PC-3 (cell line): ENCODE measurements around the gene ASXL2.

ENCODE experiments used
- CTCF ChIP-seq: fragments of 300-600 bp; sonication (generic); conservative IDR thresholded peaks from 2 replicates; pipeline ENCODE4 v1.5.1; 2017; ENCODE audit warnings: antibody characterized with exemption, low read depth, mild to moderate bottlenecking, low read length
- EZH2phosphoT487 ChIP-seq: fragments of 300-600 bp; sonication (generic); IDR thresholded peaks from 2 replicates; pipeline ENCODE4 v1.6.1; 2018; ENCODE audit warnings: mild to moderate bottlenecking, antibody characterized with exemption, low read length, borderline replicate concordance

DNA sequence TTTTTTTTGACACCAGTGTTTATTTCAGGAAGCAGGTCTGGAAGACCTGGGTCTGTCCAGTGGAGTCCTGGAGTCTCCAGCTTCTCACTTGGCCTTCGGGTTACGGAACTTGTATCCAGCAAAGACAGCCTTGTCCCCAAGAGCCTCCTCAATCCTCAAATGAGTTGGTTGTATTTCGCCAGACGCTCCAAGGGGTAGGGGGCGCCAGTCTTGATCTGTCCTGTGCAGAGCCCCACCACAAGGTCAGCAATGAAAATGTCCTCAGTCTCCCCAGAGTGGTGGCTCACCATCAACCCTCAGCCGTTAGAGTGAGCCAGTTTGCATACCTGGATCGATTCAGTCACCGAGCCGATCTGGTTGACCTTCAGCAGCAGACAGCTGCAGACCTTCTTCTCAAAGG is 21.9 kb downstream of the ASXL2 start:
- TF ChIP-seq CTCF, result peak; percentile 33
- TF ChIP-seq EZH2phosphoT487, result no peak
